ENCODE results near the gene SCPEP1.

GRCh38 chr17:57006040-57006439 lies 28.1 kb downstream of the SCPEP1 start:
- TF ChIP-seq, protein P1, sequence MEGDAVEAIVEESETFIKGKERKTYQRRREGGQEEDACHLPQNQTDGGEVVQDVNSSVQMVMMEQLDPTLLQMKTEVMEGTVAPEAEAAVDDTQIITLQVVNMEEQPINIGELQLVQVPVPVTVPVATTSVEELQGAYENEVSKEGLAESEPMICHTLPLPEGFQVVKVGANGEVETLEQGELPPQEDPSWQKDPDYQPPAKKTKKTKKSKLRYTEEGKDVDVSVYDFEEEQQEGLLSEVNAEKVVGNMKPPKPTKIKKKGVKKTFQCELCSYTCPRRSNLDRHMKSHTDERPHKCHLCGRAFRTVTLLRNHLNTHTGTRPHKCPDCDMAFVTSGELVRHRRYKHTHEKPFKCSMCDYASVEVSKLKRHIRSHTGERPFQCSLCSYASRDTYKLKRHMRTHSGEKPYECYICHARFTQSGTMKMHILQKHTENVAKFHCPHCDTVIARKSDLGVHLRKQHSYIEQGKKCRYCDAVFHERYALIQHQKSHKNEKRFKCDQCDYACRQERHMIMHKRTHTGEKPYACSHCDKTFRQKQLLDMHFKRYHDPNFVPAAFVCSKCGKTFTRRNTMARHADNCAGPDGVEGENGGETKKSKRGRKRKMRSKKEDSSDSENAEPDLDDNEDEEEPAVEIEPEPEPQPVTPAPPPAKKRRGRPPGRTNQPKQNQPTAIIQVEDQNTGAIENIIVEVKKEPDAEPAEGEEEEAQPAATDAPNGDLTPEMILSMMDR (conservative IDR thresholded peaks at IDR 0.05 in 1 of 2, IDR thresholded peaks at IDR 0.05 in 1 of 2; ENCODE audit: low read depth in 1 of 2, low read length in 2 of 2): no peak
- no peak for TF ChIP-seq EZH2 (IDR thresholded peaks at IDR 0.05; ENCODE audit: low read length, missing control alignments)
